ENCODE results near the gene SMAD6.
A peak's percentile ranks its signal among the peaks of the same experiment; 100 is the strongest.

DNA sequence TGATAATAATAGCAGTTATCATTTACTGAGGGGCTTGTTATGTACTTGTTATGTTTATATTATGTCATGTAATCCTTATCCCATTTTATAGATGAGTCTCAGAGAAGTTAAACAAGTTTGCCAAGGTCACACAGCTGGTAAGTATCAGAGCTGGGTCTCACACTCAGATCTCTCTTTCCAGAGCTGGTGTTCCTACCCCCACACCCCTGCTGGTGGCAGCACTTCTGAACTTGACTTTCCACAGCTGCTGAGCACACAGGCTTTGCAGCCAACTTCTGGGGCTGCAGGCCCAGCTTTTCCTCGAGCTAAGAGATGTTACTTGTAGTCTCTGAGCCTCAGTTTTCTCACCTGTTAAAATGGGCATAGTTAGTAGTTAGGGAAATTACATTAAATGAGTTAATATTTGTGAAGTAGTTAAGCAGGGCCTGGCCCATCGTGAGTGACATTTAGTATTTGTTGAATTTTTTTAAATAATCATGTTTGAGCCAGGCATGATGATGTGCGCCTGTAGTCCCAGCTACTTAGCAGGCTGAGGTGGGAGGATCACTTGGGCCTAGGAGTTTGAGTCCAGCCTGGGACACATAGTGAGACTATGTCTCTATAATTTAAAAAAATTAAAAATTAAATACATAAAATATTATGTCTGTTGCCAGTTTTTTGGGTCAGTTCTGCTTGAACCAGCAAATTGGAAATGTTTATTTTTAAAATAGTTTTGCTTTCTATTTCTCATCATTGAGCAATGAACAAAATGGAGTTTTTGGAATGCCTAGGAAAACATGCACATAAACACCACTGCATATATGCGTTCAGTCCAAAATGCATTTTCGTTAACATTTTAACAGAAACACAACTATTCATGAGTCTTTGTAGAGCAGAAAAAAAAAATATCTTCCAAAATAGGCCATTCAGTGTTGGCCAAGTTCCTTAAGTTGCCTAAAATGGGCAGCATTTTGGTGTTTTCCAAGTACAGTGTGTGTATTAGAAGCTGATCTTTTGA lies 87.3 kb downstream of the SMAD6 start:
- TF ChIP-seq, protein P1, sequence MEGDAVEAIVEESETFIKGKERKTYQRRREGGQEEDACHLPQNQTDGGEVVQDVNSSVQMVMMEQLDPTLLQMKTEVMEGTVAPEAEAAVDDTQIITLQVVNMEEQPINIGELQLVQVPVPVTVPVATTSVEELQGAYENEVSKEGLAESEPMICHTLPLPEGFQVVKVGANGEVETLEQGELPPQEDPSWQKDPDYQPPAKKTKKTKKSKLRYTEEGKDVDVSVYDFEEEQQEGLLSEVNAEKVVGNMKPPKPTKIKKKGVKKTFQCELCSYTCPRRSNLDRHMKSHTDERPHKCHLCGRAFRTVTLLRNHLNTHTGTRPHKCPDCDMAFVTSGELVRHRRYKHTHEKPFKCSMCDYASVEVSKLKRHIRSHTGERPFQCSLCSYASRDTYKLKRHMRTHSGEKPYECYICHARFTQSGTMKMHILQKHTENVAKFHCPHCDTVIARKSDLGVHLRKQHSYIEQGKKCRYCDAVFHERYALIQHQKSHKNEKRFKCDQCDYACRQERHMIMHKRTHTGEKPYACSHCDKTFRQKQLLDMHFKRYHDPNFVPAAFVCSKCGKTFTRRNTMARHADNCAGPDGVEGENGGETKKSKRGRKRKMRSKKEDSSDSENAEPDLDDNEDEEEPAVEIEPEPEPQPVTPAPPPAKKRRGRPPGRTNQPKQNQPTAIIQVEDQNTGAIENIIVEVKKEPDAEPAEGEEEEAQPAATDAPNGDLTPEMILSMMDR (IDR thresholded peaks at IDR 0.05) = peak; percentile 37 to 58 (median 50)
- TF ChIP-seq POLR2A (IDR thresholded peaks at IDR 0.05) = no peak

Measured in right lobe of liver (tissue), 4 donors.